Measurements from ENCODE around the gene HTRA3. TPM values are rescaled to one million over a fixed set of nuclear protein-coding genes. Genes with fewer than 3 reads are reported as not detected.
A peak's percentile ranks its signal among the peaks of the same experiment; 100 is the strongest.

The HTRA3 gene
- total and polyA plus RNA-seq, 7 experiments from 2014 or later, result not detected

GRCh38 chr4:8233672-8234484 is 35.7 kb upstream of the HTRA3 start:
- H3K4me1 Mint-ChIP-seq, result peaks cover 6 to 20% (median 16%) of the 10 kb centered on the region in 7 donors
- H3K4me3 Mint-ChIP-seq, result no peak overlapping the region
- CTCF ChIA-PET, result no interaction called here

GRCh38 chr4:8234715-8235114 is 34.8 kb upstream of the HTRA3 start:
- H3K27ac Mint-ChIP-seq, result no peak overlapping the region
- no peaks in the 10 kb centered on the region for H3K9me3 Mint-ChIP-seq

More at GRCh38 chr4:8233672-8234484, 35.7 kb upstream of the HTRA3 start:
- H3K9me3 ChIP-seq (ENCODE audit: control insufficient read depth in 2 of 3, low read length in 3 of 3), result no peaks in the 10 kb centered on the region
- H3K4me1 ChIP-seq (ENCODE audit: control insufficient read depth in 2 of 2, insufficient read depth in 2 of 2, low read length in 2 of 2), result peaks cover 4 to 12% of the 10 kb centered on the region in 2 donors
- Mint-ChIP-seq H3K36me3 (peaks cover 0 to 9% (median 0%) of the 10 kb centered on the region in 5 donors), H3K27ac (no peak overlapping the region), H3K9me3 (no peaks in the 10 kb centered on the region), H3K27me3 (no peaks in the 10 kb centered on the region)
- DNase-seq (no peak), ATAC-seq (no peak)
- intact Hi-C loops (cut with micrococcal nuclease), result no loop called here
- no peak overlapping the region for H3K27ac ChIP-seq (ENCODE audit: low read depth, low read length)
- POLR2A ChIA-PET, result no interaction called here
- no peak overlapping the region for H3K4me3 ChIP-seq (ENCODE audit: low read length)
- peaks cover 0 to 62% (median 6%) of the 10 kb centered on the region in 3 experiments for H3K36me3 ChIP-seq (ENCODE audit: control insufficient read depth in 2 of 3, insufficient read depth in 3 of 3, low read length in 3 of 3)
- no peaks in the 10 kb centered on the region for H3K27me3 ChIP-seq (ENCODE audit: control insufficient read depth in 2 of 2, insufficient read depth in 2 of 2, low read length in 2 of 2)

GRCh38 chr4:8235224-8235623 is 34.3 kb upstream of the HTRA3 start:
- Mint-ChIP-seq H3K9me3 (no peaks in the 10 kb centered on the region), H3K27ac (no peak overlapping the region), H3K4me3 (no peak overlapping the region), H3K27me3 (no peaks in the 10 kb centered on the region), H3K4me1 (peaks cover 3 to 11% (median 8%) of the 10 kb centered on the region in 7 donors), H3K36me3 (peaks cover 0 to 14% (median 6%) of the 10 kb centered on the region in 5 donors)
- DNase-seq (no peak), ATAC-seq (no peak)
- ChIA-PET POLR2A (no interaction called here), CTCF (no interaction called here)
- Histone ChIP-seq H3K4me1 (ENCODE audit: control insufficient read depth in 2 of 2, insufficient read depth in 2 of 2, low read length in 2 of 2) (peaks cover 0 to 5% of the 10 kb centered on the region in 2 donors), H3K9me3 (ENCODE audit: control insufficient read depth in 2 of 3, low read length in 3 of 3) (no peaks in the 10 kb centered on the region), H3K4me3 (ENCODE audit: low read length) (no peak overlapping the region), H3K27me3 (ENCODE audit: control insufficient read depth in 2 of 2, insufficient read depth in 2 of 2, low read length in 2 of 2) (no peaks in the 10 kb centered on the region), H3K36me3 (ENCODE audit: control insufficient read depth in 2 of 3, insufficient read depth in 3 of 3, low read length in 3 of 3) (peaks cover 0 to 76% (median 6%) of the 10 kb centered on the region in 3 experiments), H3K27ac (ENCODE audit: low read depth, low read length) (no peak overlapping the region)
- intact Hi-C loops (cut with micrococcal nuclease), result no loop called here

More at GRCh38 chr4:8234715-8235114, 34.8 kb upstream of the HTRA3 start:
- Histone ChIP-seq H3K27me3 (ENCODE audit: control insufficient read depth in 2 of 2, insufficient read depth in 2 of 2, low read length in 2 of 2) (no peaks in the 10 kb centered on the region), H3K4me3 (ENCODE audit: low read length) (no peak overlapping the region), H3K27ac (ENCODE audit: low read depth, low read length) (no peak overlapping the region), H3K9me3 (ENCODE audit: control insufficient read depth in 2 of 3, low read length in 3 of 3) (no peaks in the 10 kb centered on the region), H3K4me1 (ENCODE audit: control insufficient read depth in 2 of 2, insufficient read depth in 2 of 2, low read length in 2 of 2) (peaks cover 0 to 6% of the 10 kb centered on the region in 2 donors), H3K36me3 (ENCODE audit: control insufficient read depth in 2 of 3, insufficient read depth in 3 of 3, low read length in 3 of 3) (peaks cover 0 to 71% (median 6%) of the 10 kb centered on the region in 3 experiments)
- peaks cover 3 to 13% (median 9%) of the 10 kb centered on the region in 7 donors for H3K4me1 Mint-ChIP-seq
- peaks cover 0 to 14% (median 6%) of the 10 kb centered on the region in 5 donors for H3K36me3 Mint-ChIP-seq
- DNase-seq (no peak), ATAC-seq (no peak)
- H3K4me3 Mint-ChIP-seq, result no peak overlapping the region
- ChIA-PET POLR2A (no interaction called here), CTCF (no interaction called here)
- H3K27me3 Mint-ChIP-seq, result no peaks in the 10 kb centered on the region
- intact Hi-C loops (cut with micrococcal nuclease), result no loop called here

GRCh38 chr4:8235686-8236085 is 33.9 kb upstream of the HTRA3 start:
- peaks cover 0 to 80% (median 6%) of the 10 kb centered on the region in 3 experiments for H3K36me3 ChIP-seq (ENCODE audit: control insufficient read depth in 2 of 3, insufficient read depth in 3 of 3, low read length in 3 of 3)
- no peak overlapping the region for H3K27ac Mint-ChIP-seq

GRCh38 chr4:8236106-8236919 is 33.2 kb upstream of the HTRA3 start:
- Mint-ChIP-seq H3K9me3 (no peaks in the 10 kb centered on the region), H3K4me3 (no peak overlapping the region), H3K27me3 (no peaks in the 10 kb centered on the region), H3K27ac (peak overlapping the region in 1 of 9 donors; percentile 62), H3K36me3 (peaks cover 0 to 14% (median 6%) of the 10 kb centered on the region in 5 donors), H3K4me1 (peaks cover 0 to 3% (median 0%) of the 10 kb centered on the region in 7 donors)
- Histone ChIP-seq H3K36me3 (ENCODE audit: control insufficient read depth in 2 of 3, insufficient read depth in 3 of 3, low read length in 3 of 3) (peaks cover 0 to 85% (median 6%) of the 10 kb centered on the region in 3 experiments), H3K27ac (ENCODE audit: low read depth, low read length) (no peak overlapping the region), H3K9me3 (ENCODE audit: control insufficient read depth in 2 of 3, low read length in 3 of 3) (no peaks in the 10 kb centered on the region), H3K4me3 (ENCODE audit: low read length) (no peak overlapping the region), H3K4me1 (ENCODE audit: control insufficient read depth in 2 of 2, insufficient read depth in 2 of 2, low read length in 2 of 2) (no peaks in the 10 kb centered on the region), H3K27me3 (ENCODE audit: control insufficient read depth in 2 of 2, insufficient read depth in 2 of 2, low read length in 2 of 2) (no peaks in the 10 kb centered on the region)
- DNase-seq, result no peak
- no peak for ATAC-seq
- ChIA-PET POLR2A (no interaction called here), CTCF (no interaction called here)
- intact Hi-C loops (cut with micrococcal nuclease), result no loop called here

More at GRCh38 chr4:8235686-8236085, 33.9 kb upstream of the HTRA3 start:
- Mint-ChIP-seq H3K9me3 (no peaks in the 10 kb centered on the region), H3K4me1 (peaks cover 0 to 6% (median 3%) of the 10 kb centered on the region in 7 donors), H3K4me3 (no peak overlapping the region), H3K36me3 (peaks cover 0 to 14% (median 6%) of the 10 kb centered on the region in 5 donors), H3K27me3 (no peaks in the 10 kb centered on the region)
- DNase-seq (no peak), ATAC-seq (no peak)
- Histone ChIP-seq H3K9me3 (ENCODE audit: control insufficient read depth in 2 of 3, low read length in 3 of 3) (no peaks in the 10 kb centered on the region), H3K27me3 (ENCODE audit: control insufficient read depth in 2 of 2, insufficient read depth in 2 of 2, low read length in 2 of 2) (no peaks in the 10 kb centered on the region), H3K27ac (ENCODE audit: low read depth, low read length) (no peak overlapping the region), H3K4me1 (ENCODE audit: control insufficient read depth in 2 of 2, insufficient read depth in 2 of 2, low read length in 2 of 2) (peaks cover 0 to 2% of the 10 kb centered on the region in 2 donors), H3K4me3 (ENCODE audit: low read length) (no peak overlapping the region)
- CTCF ChIA-PET, result no interaction called here
- intact Hi-C loops (cut with micrococcal nuclease), result no loop called here
- POLR2A ChIA-PET, result no interaction called here

GRCh38 chr4:8236920-8237195 is 32.7 kb upstream of the HTRA3 start:
- no peak overlapping the region for H3K27ac Mint-ChIP-seq

More at GRCh38 chr4:8236920-8237195, 32.7 kb upstream of the HTRA3 start:
- ChIA-PET POLR2A (no interaction called here), CTCF (no interaction called here)
- ATAC-seq (no peak), DNase-seq (no peak)
- Histone ChIP-seq H3K9me3 (ENCODE audit: control insufficient read depth in 2 of 3, low read length in 3 of 3) (no peaks in the 10 kb centered on the region), H3K4me3 (ENCODE audit: low read length) (no peak overlapping the region), H3K36me3 (ENCODE audit: control insufficient read depth in 2 of 3, insufficient read depth in 3 of 3, low read length in 3 of 3) (peaks cover 0 to 91% (median 6%) of the 10 kb centered on the region in 3 experiments), H3K4me1 (ENCODE audit: control insufficient read depth in 2 of 2, insufficient read depth in 2 of 2, low read length in 2 of 2) (peaks cover 0 to 1% of the 10 kb centered on the region in 2 donors), H3K27me3 (ENCODE audit: control insufficient read depth in 2 of 2, insufficient read depth in 2 of 2, low read length in 2 of 2) (no peaks in the 10 kb centered on the region), H3K27ac (ENCODE audit: low read depth, low read length) (no peak overlapping the region)
- Mint-ChIP-seq H3K27me3 (no peaks in the 10 kb centered on the region), H3K36me3 (peaks cover 0 to 14% (median 6%) of the 10 kb centered on the region in 5 donors), H3K4me1 (peaks cover 0 to 3% (median under 1%) of the 10 kb centered on the region in 7 donors), H3K4me3 (no peak overlapping the region), H3K9me3 (no peaks in the 10 kb centered on the region)
- intact Hi-C loops (cut with micrococcal nuclease), result no loop called here
